ENCODE results near the gene RBBP8NL. TPM values are rescaled to one million over a fixed set of nuclear protein-coding genes. Genes with fewer than 3 reads are reported as not detected.

Gene RBBP8NL
- total and polyA plus RNA-seq, 3 experiments from 2014 or later = not detected

DNA sequence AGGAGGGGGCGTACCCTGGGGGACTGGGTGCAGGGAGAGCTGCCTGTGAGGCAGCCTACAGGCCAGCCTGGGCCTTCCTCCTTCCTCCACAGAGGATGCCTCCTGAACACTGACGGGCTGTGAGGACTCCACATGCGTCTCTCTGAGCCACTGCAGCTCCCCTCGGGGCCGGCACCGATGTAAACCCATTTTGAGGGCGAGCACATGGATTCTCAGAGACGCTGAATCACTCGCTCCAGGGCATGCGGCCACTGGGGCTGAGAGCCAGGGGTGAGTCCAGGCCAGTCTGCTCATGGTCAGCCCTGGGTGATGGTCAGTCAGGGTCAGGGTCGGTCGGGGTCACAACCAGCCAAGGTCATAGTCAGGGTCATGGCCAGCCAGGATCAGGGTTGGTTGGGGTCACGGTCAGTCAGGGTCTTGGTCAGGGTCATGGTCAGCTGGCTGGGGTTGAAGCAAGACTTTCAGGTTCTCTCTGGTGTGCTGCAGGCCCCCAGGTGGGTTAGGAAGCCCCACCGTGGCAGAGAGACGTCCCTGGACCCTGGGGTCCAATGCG, 14.7 kb upstream of the RBBP8NL start:
- Mint-ChIP-seq H3K4me1 (no peaks in the 10 kb centered on the region), H3K27ac (no peak overlapping the region), H3K36me3 (no peaks in the 10 kb centered on the region), H3K27me3 (peaks cover 8 to 32% of the 10 kb centered on the region in 2 donors), H3K9me3 (no peaks in the 10 kb centered on the region), H3K4me3 (no peak overlapping the region)
- no peak overlapping the region for H3K27ac ChIP-seq (ENCODE audit: low read depth, low read length)
- POLR2A ChIA-PET = no interaction called here
- no peaks in the 10 kb centered on the region for H3K9me3 ChIP-seq (ENCODE audit: low read length)
- no peak overlapping the region for H3K4me3 ChIP-seq (ENCODE audit: low read length)
- no peak for DNase-seq
- no peaks in the 10 kb centered on the region for H3K36me3 ChIP-seq (ENCODE audit: insufficient read depth, low read length)
- CTCF ChIA-PET = no interaction called here
- no peaks in the 10 kb centered on the region for H3K4me1 ChIP-seq (ENCODE audit: insufficient read depth, low read length)
- no peaks in the 10 kb centered on the region for H3K27me3 ChIP-seq (ENCODE audit: insufficient read depth, low read length, poor library complexity, severe bottlenecking)

DNA sequence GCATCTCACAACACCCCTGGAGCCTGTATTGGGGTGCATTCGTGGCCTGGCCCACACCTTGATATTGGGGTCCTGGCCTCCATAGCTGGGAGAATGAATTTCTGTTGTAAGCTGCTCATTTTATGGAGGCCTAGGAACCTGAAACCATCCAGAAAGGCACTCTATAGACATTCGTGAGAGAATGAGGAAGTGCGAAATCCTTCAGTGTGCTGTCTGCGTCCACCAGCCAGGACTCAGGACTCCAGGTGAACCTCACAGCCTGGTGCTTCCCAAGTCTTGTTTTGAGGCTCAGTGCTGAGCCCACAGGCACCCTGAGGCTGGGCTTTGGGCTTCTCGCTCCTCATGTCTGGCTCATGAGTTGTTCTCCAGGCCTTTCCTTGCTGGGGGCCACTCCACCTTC, 11.9 kb upstream of the RBBP8NL start:
- ChIA-PET CTCF (no interaction called here), POLR2A (no interaction called here)
- H3K4me3 Mint-ChIP-seq = no peak overlapping the region
- DNase-seq = no peak
- Histone ChIP-seq H3K9me3 (ENCODE audit: low read length) (no peaks in the 10 kb centered on the region), H3K36me3 (ENCODE audit: insufficient read depth, low read length) (no peaks in the 10 kb centered on the region), H3K27me3 (ENCODE audit: insufficient read depth, low read length, poor library complexity, severe bottlenecking) (no peaks in the 10 kb centered on the region), H3K4me3 (ENCODE audit: low read length) (no peak overlapping the region), H3K27ac (ENCODE audit: low read depth, low read length) (no peak overlapping the region), H3K4me1 (ENCODE audit: insufficient read depth, low read length) (no peaks in the 10 kb centered on the region)
- H3K9me3 Mint-ChIP-seq = no peaks in the 10 kb centered on the region
- H3K4me1 Mint-ChIP-seq = no peaks in the 10 kb centered on the region
- H3K27me3 Mint-ChIP-seq = peaks cover 14 to 45% of the 10 kb centered on the region in 2 donors
- H3K27ac Mint-ChIP-seq = no peak overlapping the region
- H3K36me3 Mint-ChIP-seq = no peaks in the 10 kb centered on the region

- Mint-ChIP-seq H3K4me3 (no peak overlapping the region), H3K4me1 (no peaks in the 10 kb centered on the region), H3K27me3 (peaks cover 18 to 46% of the 10 kb centered on the region in 2 donors), H3K36me3 (no peaks in the 10 kb centered on the region), H3K9me3 (no peaks in the 10 kb centered on the region), H3K27ac (no peak overlapping the region)
- POLR2A ChIA-PET = no interaction called here
- H3K36me3 ChIP-seq (ENCODE audit: insufficient read depth, low read length) = no peaks in the 10 kb centered on the region
- no peak overlapping the region for H3K4me3 ChIP-seq (ENCODE audit: low read length)
- H3K9me3 ChIP-seq (ENCODE audit: low read length) = no peaks in the 10 kb centered on the region
- no peaks in the 10 kb centered on the region for H3K27me3 ChIP-seq (ENCODE audit: insufficient read depth, low read length, poor library complexity, severe bottlenecking)
- H3K27ac ChIP-seq (ENCODE audit: low read depth, low read length) = no peak overlapping the region
- no peaks in the 10 kb centered on the region for H3K4me1 ChIP-seq (ENCODE audit: insufficient read depth, low read length)
- no peak for DNase-seq
- CTCF ChIA-PET = no interaction called here
Observed at GRCh38 chr20:62437927-62438326, 10.6 kb upstream of the RBBP8NL start.

DNA sequence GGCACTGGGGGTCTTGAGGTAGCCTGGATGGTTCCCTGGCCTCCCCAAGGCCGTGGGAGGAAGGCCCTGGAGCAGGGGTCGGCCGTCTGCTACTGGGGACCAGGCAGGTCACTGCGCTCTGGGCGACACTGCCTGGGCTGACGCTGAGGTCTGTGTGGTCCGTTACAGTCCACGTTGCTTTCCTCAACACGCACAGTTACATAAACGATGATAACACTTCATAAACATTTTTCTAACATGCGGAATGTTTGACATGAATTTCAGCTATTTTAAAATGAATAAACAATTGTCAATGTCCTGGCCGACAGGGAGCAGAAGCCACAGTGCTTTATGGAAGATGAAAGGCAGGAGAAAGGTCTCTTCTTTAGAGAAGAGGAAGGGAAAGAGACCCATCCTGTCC, 10.2 kb upstream of the RBBP8NL start:
- Histone ChIP-seq H3K4me3 (ENCODE audit: low read length) (no peak overlapping the region), H3K27me3 (ENCODE audit: insufficient read depth, low read length, poor library complexity, severe bottlenecking) (peaks cover 2% of the 10 kb centered on the region), H3K36me3 (ENCODE audit: insufficient read depth, low read length) (no peaks in the 10 kb centered on the region), H3K4me1 (ENCODE audit: insufficient read depth, low read length) (no peaks in the 10 kb centered on the region), H3K27ac (ENCODE audit: low read depth, low read length) (no peak overlapping the region), H3K9me3 (ENCODE audit: low read length) (no peaks in the 10 kb centered on the region)
- H3K27ac Mint-ChIP-seq = no peak overlapping the region
- no peaks in the 10 kb centered on the region for H3K36me3 Mint-ChIP-seq
- H3K4me1 Mint-ChIP-seq = no peaks in the 10 kb centered on the region
- CTCF ChIA-PET = no interaction called here
- no peak overlapping the region for H3K4me3 Mint-ChIP-seq
- peaks cover 18 to 46% of the 10 kb centered on the region in 2 donors for H3K27me3 Mint-ChIP-seq
- no peak for DNase-seq
- POLR2A ChIA-PET = no interaction called here
- no peaks in the 10 kb centered on the region for H3K9me3 Mint-ChIP-seq

GRCh38 chr20:62436692-62437091, 9.4 kb upstream of the RBBP8NL start:
- CTCF ChIA-PET = no interaction called here
- Histone ChIP-seq H3K27ac (ENCODE audit: low read depth, low read length) (no peak overlapping the region), H3K4me3 (ENCODE audit: low read length) (no peak overlapping the region), H3K27me3 (ENCODE audit: insufficient read depth, low read length, poor library complexity, severe bottlenecking) (peaks cover 4% of the 10 kb centered on the region), H3K9me3 (ENCODE audit: low read length) (no peaks in the 10 kb centered on the region), H3K4me1 (ENCODE audit: insufficient read depth, low read length) (no peaks in the 10 kb centered on the region), H3K36me3 (ENCODE audit: insufficient read depth, low read length) (no peaks in the 10 kb centered on the region)
- DNase-seq = no peak
- Mint-ChIP-seq H3K9me3 (no peaks in the 10 kb centered on the region), H3K36me3 (no peaks in the 10 kb centered on the region), H3K27ac (no peak overlapping the region), H3K4me3 (no peak overlapping the region), H3K27me3 (peaks cover 20 to 50% of the 10 kb centered on the region in 2 donors), H3K4me1 (no peaks in the 10 kb centered on the region)
- POLR2A ChIA-PET = no interaction called here

DNA sequence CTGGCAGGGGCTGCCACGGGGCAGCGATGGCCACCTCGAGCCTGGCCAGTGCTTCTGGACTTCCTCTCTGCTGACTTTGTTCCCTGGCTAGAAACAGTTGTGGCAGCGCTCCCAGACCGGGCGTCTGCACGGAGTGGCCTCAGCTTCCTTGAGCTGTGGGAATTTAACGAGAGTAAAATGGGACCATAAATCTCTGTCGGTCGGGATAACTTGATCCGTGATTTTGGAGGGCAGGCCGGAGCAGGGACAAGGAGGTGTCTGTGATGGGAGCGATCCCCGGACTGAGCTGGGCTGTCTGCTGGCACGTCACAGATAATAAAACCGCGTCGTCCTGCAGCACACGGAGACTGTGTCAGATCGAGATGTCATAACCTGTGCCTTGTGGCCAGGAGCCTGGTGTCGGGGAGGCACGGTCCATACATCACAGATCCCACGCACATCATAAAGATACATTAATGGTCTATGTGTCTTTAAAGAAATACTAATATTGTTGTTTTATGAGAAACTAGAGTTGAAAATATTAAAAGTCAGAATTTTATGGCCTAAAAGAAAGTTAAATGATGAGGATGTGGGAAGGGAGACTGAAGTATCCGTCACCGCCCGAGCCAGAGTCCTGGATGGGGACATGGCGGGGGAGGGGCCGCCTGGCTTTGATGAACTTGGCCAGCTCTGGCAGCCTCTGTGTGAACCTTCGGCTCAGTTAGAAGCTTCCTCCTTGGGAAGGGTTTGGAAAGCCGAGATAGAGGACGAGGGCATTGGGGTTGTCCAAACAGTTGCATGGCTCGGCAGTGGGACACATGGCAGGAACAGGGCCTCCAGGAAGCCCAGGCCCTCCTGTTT, 6.5 kb upstream of the RBBP8NL start:
- no peak for DNase-seq
- CTCF ChIA-PET = interaction anchor here (0.6 kb wide), 1 partner anchor 375 kb away, joined by 3 read pairs; no protein-coding TSS in a partner anchor
- no peak overlapping the region for H3K4me3 ChIP-seq (ENCODE audit: low read length)
- H3K4me1 ChIP-seq (ENCODE audit: insufficient read depth, low read length) = no peaks in the 10 kb centered on the region
- Mint-ChIP-seq H3K4me3 (no peak overlapping the region), H3K27me3 (peaks cover 22 to 50% of the 10 kb centered on the region in 2 donors), H3K27ac (no peak overlapping the region), H3K9me3 (no peaks in the 10 kb centered on the region), H3K4me1 (no peaks in the 10 kb centered on the region), H3K36me3 (no peaks in the 10 kb centered on the region)
- no peak overlapping the region for H3K27ac ChIP-seq (ENCODE audit: low read depth, low read length)
- no peaks in the 10 kb centered on the region for H3K36me3 ChIP-seq (ENCODE audit: insufficient read depth, low read length)
- peaks cover 4% of the 10 kb centered on the region for H3K27me3 ChIP-seq (ENCODE audit: insufficient read depth, low read length, poor library complexity, severe bottlenecking)
- H3K9me3 ChIP-seq (ENCODE audit: low read length) = no peaks in the 10 kb centered on the region
- POLR2A ChIA-PET = no interaction called here

GRCh38 chr20:62430866-62431447, 3.6 kb upstream of the RBBP8NL start:
- no peaks in the 10 kb centered on the region for H3K4me1 ChIP-seq (ENCODE audit: insufficient read depth, low read length)
- H3K4me3 ChIP-seq (ENCODE audit: low read length) = no peak overlapping the region
- H3K9me3 Mint-ChIP-seq = no peaks in the 10 kb centered on the region
- no peak overlapping the region for H3K27ac ChIP-seq (ENCODE audit: low read depth, low read length)
- POLR2A ChIA-PET = no interaction called here
- no peaks in the 10 kb centered on the region for H3K9me3 ChIP-seq (ENCODE audit: low read length)
- no peak overlapping the region for H3K4me3 Mint-ChIP-seq
- peaks cover 20 to 42% of the 10 kb centered on the region in 2 donors for H3K27me3 Mint-ChIP-seq
- H3K27me3 ChIP-seq (ENCODE audit: insufficient read depth, low read length, poor library complexity, severe bottlenecking) = peaks cover 4% of the 10 kb centered on the region
- CTCF ChIA-PET = no interaction called here
- H3K36me3 Mint-ChIP-seq = no peaks in the 10 kb centered on the region
- no peak for DNase-seq
- no peak overlapping the region for H3K27ac Mint-ChIP-seq
- no peaks in the 10 kb centered on the region for H3K4me1 Mint-ChIP-seq
- no peaks in the 10 kb centered on the region for H3K36me3 ChIP-seq (ENCODE audit: insufficient read depth, low read length)

GRCh38 chr20:62430311-62430853, 3.0 kb upstream of the RBBP8NL start:
- ChIA-PET POLR2A (no interaction called here), CTCF (no interaction called here)
- H3K9me3 ChIP-seq (ENCODE audit: low read length) = no peaks in the 10 kb centered on the region
- no peaks in the 10 kb centered on the region for H3K4me1 ChIP-seq (ENCODE audit: insufficient read depth, low read length)
- H3K27me3 ChIP-seq (ENCODE audit: insufficient read depth, low read length, poor library complexity, severe bottlenecking) = peaks cover 4% of the 10 kb centered on the region
- Mint-ChIP-seq H3K27me3 (peaks cover 20 to 37% of the 10 kb centered on the region in 2 donors), H3K27ac (no peak overlapping the region), H3K4me3 (no peak overlapping the region), H3K36me3 (no peaks in the 10 kb centered on the region), H3K9me3 (no peaks in the 10 kb centered on the region), H3K4me1 (no peaks in the 10 kb centered on the region)
- no peaks in the 10 kb centered on the region for H3K36me3 ChIP-seq (ENCODE audit: insufficient read depth, low read length)
- no peak overlapping the region for H3K4me3 ChIP-seq (ENCODE audit: low read length)
- DNase-seq = no peak
- no peak overlapping the region for H3K27ac ChIP-seq (ENCODE audit: low read depth, low read length)
